KMS-11 (cell line): ENCODE data around the gene EFNB2.

Source experiments
- H2AFZ ChIP-seq: fragments of 200-600 bp; sonication (generic); 2 replicates; pipeline ENCODE4 v1.6.1; 2016; ENCODE audit warnings: antibody characterized with exemption, mixed run types, low read depth
- H3K27ac ChIP-seq: fragments of 200-600 bp; sonication (generic); 2 replicates; pipeline ENCODE4 v1.6.1; 2016; ENCODE audit warnings: mild to moderate bottlenecking, mixed run types
- H3K27me3 ChIP-seq: fragments of 200-600 bp; sonication (generic); 2 replicates; pipeline ENCODE4 v1.6.1; 2017; ENCODE audit warnings: mild to moderate bottlenecking, low read depth, mixed run types, moderate library complexity; ENCODE audit not compliant: insufficient read depth
- H3K36me3 ChIP-seq: fragments of 200-600 bp; sonication (generic); 2 replicates; pipeline ENCODE4 v1.6.1; 2017; ENCODE audit warnings: mild to moderate bottlenecking, mixed run types; ENCODE audit not compliant: insufficient read depth
- H3K4me1 ChIP-seq: fragments of 200-600 bp; sonication (generic); 2 replicates; pipeline ENCODE4 v1.6.1; 2016; ENCODE audit warnings: mild to moderate bottlenecking, low read depth, mixed run types; ENCODE audit not compliant: poor library complexity, severe bottlenecking
- H3K4me2 ChIP-seq: fragments of 200-600 bp; sonication (generic); 2 replicates; pipeline ENCODE4 v1.7.0; 2016; ENCODE audit warnings: mild to moderate bottlenecking, mixed run types
- H3K4me3 ChIP-seq: fragments of 200-600 bp; sonication (generic); IDR thresholded peaks from 2 replicates; pipeline ENCODE4 v1.6.1; 2017; ENCODE audit warnings: low read depth, low read length, mixed read lengths; ENCODE audit not compliant: insufficient read depth
- H3K79me2 ChIP-seq: fragments of 200-600 bp; sonication (generic); 2 replicates; pipeline ENCODE4 v1.6.1; 2016; ENCODE audit warnings: low read depth, mixed run types; ENCODE audit not compliant: insufficient read depth
- H3K9ac ChIP-seq: fragments of 200-600 bp; sonication (generic); 2 replicates; pipeline ENCODE4 v1.6.1; 2016; ENCODE audit warnings: mild to moderate bottlenecking, mixed run types
- H4K20me1 ChIP-seq: fragments of 200-600 bp; sonication (generic); 2 replicates; pipeline ENCODE4 v1.6.1; 2016; ENCODE audit warnings: mild to moderate bottlenecking, mixed run types; ENCODE audit not compliant: insufficient read depth
- CTCF ChIP-seq: fragments of 200-600 bp; sonication (generic); conservative IDR thresholded peaks from 2 replicates; pipeline ENCODE4 v1.6.1; 2017; ENCODE audit warnings: low read depth, mild to moderate bottlenecking, antibody characterized with exemption, low read length, moderate library complexity, mixed read lengths

Gene EFNB2

GRCh38 chr13:106567474-106568298, 32.2 kb upstream of the EFNB2 start, which contains the start of gene ARGLU1:
Gene ARGLU1 (minus strand): TSS chr13:106568137. CDS start chr13:106567919, 218 bp downstream.
- H2AFZ ChIP-seq, result peak within 1 kb of the TSS; percentile 79
- TF ChIP-seq CTCF, result no peak
- H3K27ac ChIP-seq, result peak within 1 kb of the TSS; percentile 85
- peak within 1 kb of the TSS; percentile 88 for H3K9ac ChIP-seq
- H3K79me2 ChIP-seq, result peaks cover 44% of the 10 kb centered on the region
- peaks cover 35% of the 10 kb centered on the region for H3K4me1 ChIP-seq
- peak within 1 kb of the TSS; percentile 86 for H3K4me2 ChIP-seq
- no peak within 1 kb of the TSS for H3K4me3 ChIP-seq
- H3K27me3 ChIP-seq, result no peaks in the 10 kb centered on the region
- H3K36me3 ChIP-seq, result no peaks in the 10 kb centered on the region
- H4K20me1 ChIP-seq, result peaks cover 36% of the 10 kb centered on the region

- Histone ChIP-seq H3K9ac (peak overlapping the region; percentile 88), H3K4me1 (peaks cover 42% of the 10 kb centered on the region), H3K27ac (peak overlapping the region; percentile 85), H3K4me3 (no peak overlapping the region), H3K36me3 (no peaks in the 10 kb centered on the region), H3K27me3 (no peaks in the 10 kb centered on the region), H4K20me1 (peaks cover 43% of the 10 kb centered on the region), H3K4me2 (peak overlapping the region; percentile 86), H2AFZ (no peak overlapping the region), H3K79me2 (peaks cover 52% of the 10 kb centered on the region)
- no peak for TF ChIP-seq CTCF
Observed at GRCh38 chr13:106566641-106567473, 31.4 kb upstream of the EFNB2 start.

GRCh38 chr13:106565127-106565775, 29.8 kb upstream of the EFNB2 start:
- Histone ChIP-seq H2AFZ (no peak overlapping the region), H3K4me1 (peaks cover 58% of the 10 kb centered on the region), H3K36me3 (no peaks in the 10 kb centered on the region), H3K4me3 (no peak overlapping the region), H3K27me3 (no peaks in the 10 kb centered on the region), H3K27ac (no peak overlapping the region), H3K9ac (0 out of 2 replicates have a peak overlapping the region, but pooled peaks have one; percentile 88), H3K4me2 (peak overlapping the region; percentile 86), H4K20me1 (peaks cover 59% of the 10 kb centered on the region), H3K79me2 (peaks cover 68% of the 10 kb centered on the region)
- no peak for TF ChIP-seq CTCF

DNA sequence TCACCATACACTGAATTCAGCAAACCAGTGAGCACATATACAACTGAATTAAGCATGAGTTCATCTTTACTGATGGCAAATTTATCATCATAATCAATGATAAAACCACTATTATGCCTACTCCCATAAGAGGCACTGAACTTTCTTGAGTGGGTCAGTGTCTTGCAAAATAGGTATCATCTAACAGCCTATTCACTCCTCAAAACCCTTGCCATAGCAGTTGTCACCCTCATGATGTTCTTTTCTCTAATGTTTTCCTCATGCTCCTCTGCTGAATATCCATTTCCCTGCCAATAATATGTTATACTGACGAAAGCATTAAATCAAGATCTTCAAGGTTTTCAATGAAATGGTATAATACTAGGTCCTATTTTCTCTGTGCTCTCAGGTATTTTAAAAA, 26.8 kb upstream of the EFNB2 start:
- no peak overlapping the region for H3K9ac ChIP-seq
- no peak overlapping the region for H3K4me3 ChIP-seq
- no peaks in the 10 kb centered on the region for H3K27me3 ChIP-seq
- H3K27ac ChIP-seq, result peak overlapping the region; percentile 48; the same call in 1 of the 2 replicates
- H3K4me1 ChIP-seq, result peaks cover 54% of the 10 kb centered on the region
- no peak overlapping the region for H2AFZ ChIP-seq
- no peak for TF ChIP-seq CTCF
- peaks cover 3% of the 10 kb centered on the region; the same call in 1 of the 2 replicates for H3K36me3 ChIP-seq
- peak overlapping the region; percentile 29; the same call in 1 of the 2 replicates for H3K4me2 ChIP-seq
- H3K79me2 ChIP-seq, result peaks cover 96% of the 10 kb centered on the region
- peaks cover 70% of the 10 kb centered on the region for H4K20me1 ChIP-seq
